ENCODE data around the gene MAEA. TPM values are rescaled to one million over a fixed set of nuclear protein-coding genes. Genes with fewer than 3 reads are reported as not detected.
A peak's percentile ranks its signal among the peaks of the same experiment; 100 is the strongest.

Gene MAEA
- total RNA-seq (2014; rRNA removed; shearing (Covaris generic)), result 44.4 and 75.0 TPM in 2 replicates

DNA sequence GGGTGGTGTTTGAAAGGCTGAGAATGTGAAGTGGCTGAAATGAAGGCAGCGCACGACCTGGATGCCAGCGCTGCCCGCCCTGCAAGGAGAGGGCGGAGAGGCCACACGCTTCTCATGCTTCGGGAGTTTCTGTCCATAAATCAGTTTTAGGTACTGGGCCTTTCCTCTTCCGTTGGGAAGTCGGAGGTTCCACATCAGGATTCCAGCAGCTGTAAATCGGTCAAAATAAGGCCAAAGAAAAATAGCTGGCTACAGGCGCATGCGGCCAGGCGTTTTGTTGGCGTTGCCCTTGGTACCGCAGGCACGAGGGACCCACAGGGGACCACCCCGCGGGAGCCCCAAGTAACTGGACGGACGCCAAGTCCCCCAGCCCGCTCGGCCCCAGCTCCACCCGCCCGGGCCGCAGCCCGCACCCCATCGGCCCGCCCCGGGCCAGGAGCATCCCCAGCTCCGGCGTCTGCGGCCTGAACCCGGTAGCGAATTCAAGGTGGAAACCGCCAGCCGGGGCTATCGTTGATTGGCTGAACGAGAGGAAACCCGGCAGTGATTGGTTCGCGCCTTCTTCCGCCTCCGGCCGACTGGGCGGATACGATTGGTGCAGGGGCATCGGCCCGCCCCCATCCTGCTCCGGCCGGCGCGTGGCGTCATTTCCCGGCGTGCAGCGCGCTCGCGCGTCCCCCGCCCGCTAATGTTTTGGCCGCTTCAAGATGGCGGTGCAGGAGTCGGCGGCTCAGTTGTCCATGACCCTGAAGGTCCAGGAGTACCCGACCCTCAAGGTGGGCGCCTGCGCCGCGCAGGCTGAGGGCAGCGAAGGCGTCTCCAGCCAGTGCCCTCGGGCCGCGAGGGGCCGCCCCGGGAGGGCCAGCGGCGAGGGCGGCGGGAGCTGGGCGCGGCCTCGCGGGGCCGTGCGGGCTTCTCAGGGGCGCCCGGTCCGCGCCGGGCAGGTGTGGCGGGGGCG is at the start of gene MAEA:
Gene MAEA, plus strand, starts transcription at position 685 of the 958 bp plus-strand sequence. Its CDS starts 23 bp downstream, at position 708.
- peak; percentile 94 for DNase-seq (ENCODE audit: low read depth)

DNA sequence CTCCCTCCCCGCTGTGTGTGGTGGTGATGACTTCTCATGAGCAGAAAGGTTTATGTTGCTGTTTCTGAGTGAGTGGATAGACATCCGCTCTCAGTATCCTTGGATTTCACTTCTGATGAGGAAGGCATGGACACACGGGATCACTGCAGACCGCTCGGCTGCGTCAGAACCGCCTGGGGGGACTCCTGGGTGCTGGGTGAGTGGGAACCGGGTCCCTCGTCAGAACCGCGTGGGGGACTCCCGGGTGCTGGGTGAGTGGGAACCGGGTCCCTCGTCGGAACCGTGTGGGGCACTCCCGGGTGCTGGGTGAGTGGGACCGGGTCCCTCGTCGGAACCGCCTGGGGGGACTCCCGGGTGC is 49.8 kb upstream of the MAEA start:
- no peak for DNase-seq (ENCODE audit: low read depth)

DNA sequence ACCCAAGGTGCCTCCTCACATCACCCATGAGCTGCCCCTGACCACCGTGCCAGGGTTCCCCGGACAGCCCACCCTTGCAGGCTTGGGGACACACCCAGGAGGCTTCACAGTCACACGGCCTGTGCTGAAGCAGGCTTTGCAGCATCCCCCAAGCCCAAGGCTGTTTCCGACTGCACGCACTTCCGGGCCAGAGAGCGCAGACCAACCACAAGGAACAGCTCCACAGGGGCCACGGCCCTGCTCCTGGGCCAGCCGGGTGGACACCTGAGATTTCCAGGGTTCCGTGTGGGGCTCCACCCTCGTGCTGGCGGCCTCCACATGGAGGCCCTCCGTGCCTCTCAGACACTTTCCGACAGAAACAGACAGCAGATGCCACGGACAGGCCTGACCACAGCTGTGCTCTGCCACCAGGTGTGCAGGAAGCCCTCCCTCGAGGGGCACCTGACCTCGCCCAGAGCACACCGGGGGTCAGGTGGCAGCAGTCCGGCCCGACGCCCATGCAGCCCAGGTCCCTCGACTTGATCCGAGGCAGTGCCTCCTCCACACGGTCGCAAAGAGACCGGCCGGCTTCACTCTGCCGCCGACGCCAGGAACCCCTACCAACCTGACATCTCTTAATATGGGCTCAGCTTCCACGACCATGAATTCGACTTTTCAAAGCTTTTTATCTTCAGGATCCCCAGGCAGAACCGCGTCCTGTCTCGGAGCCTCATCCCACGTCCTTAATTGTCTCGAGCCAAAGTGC is 48.8 kb upstream of the MAEA start:
- DNase-seq (ENCODE audit: low read depth), result no peak

DNA sequence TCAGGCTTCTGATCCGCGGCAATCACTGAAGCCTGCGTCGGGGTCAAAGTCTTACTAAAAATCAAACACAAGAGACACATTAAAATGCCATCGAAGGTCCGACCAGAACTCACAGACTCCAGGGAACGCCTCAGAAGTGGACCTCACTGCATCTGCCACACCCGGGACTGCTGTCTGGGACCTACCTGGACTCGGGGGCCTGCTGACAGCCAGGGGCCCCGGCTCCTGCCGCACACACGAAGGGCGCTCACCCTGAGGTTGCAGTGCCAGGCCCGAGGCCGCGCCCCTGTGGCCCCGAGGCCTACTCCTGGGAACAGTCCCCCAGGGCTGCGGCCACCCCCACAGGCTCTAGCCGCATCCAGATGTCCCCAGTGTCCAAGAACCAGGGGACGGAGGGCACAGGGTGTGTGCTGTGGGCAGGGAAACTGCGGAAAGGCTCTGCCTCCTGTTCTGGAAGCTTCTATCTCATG is 48.2 kb upstream of the MAEA start:
- no peak for DNase-seq (ENCODE audit: low read depth)

DNA sequence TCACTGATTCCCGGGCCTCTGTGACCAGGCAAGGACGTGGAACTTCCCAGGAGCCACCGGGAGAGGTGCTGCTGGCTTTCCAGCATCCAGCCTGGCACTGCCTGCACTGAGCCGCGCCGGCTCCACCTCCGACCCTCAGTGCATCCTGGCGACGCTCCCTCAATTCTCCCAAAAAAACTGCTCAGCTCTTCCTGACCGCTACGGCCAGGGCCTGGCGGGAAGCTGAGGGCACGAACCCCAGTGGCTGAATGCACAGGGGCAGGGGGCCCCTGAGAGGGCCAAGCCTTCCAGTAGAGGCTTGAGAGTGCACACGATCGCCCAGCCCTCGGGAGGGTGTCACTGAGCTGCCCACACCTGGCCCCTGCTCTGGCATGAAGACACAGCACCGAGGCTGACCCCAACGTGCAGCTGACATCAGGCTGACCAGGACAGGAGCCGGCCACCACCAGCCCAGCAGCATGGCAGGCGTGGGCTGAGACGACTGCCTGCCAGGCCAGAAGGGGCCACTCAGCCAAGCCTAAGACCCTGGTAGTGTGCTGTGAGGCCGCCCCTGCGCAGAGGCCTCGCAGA is 47.7 kb upstream of the MAEA start:
- no peak for DNase-seq (ENCODE audit: low read depth)

DNA sequence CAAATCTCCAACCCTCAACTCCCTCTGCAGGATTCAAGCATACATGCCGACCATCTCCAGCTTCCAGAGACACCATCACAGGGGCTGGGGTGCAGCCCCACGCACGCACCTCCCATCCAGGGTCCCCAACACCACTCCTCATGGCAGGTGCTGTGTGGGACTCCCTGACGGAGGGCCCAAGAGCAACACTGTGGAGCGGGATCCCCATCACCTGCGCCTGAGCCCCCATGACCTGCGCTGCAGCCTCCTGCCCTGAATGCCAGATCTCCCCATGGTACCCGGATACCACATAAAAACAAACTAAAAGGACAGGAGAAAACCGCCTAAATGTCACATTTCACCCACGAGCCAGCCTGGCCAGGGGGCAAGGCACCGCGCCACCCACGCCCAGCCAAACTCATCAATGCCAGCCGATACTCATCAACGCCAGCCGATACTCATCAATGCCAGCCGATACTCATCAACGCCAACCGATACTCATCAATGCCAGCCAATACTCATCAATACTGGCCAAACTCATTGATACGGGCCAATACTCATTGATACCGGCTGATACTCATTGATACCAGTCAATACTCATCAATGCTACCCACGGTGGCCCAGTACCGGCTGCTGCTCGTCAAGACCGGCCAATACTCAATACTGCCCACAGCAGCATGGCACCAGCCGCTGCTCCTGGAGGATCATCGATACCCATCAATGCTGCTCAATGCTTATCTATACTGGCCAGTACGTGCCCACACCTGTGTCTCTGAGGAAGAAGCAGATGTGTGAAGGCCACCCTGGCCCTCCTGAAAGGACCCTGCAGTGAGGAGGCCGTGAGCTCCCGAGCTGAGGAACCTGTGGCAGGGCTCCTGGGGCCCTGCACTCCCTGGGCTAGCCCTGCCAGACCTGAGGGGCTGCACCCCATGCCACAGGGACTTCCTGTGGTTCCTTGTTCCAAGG is 46.9 kb upstream of the MAEA start:
- DNase-seq (ENCODE audit: low read depth), result no peak

DNA sequence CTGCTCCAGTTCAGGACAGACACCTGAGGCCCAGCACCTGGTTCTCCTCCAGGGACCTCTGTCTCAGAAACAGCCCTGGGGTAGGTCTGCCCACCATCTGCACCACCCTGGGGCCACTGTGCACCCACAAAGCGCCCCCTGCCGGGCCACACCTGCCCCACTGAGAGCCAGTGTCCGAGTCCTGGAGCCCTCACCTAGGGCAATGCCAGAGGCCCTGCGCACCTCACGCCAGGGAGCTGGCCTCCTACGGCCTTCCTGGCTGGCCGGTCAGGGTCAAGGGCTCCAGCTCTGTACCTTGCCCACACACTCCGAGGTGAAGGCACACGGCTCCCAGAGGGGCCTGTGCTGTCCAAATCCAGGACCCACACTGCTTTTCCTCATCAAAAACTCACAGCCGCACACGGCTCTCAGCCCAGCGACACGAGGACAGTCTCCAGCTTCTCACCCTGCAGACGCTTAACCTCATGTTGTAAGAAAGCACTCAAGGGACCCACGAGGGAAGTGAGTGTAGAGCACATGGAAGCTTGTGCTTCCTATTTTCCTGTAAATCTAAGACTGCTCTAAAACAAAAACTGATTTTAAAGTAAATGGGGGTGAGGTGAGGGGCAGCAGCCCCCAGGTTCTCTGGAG is 46.1 kb upstream of the MAEA start:
- DNase-seq (ENCODE audit: low read depth), result no peak

DNA sequence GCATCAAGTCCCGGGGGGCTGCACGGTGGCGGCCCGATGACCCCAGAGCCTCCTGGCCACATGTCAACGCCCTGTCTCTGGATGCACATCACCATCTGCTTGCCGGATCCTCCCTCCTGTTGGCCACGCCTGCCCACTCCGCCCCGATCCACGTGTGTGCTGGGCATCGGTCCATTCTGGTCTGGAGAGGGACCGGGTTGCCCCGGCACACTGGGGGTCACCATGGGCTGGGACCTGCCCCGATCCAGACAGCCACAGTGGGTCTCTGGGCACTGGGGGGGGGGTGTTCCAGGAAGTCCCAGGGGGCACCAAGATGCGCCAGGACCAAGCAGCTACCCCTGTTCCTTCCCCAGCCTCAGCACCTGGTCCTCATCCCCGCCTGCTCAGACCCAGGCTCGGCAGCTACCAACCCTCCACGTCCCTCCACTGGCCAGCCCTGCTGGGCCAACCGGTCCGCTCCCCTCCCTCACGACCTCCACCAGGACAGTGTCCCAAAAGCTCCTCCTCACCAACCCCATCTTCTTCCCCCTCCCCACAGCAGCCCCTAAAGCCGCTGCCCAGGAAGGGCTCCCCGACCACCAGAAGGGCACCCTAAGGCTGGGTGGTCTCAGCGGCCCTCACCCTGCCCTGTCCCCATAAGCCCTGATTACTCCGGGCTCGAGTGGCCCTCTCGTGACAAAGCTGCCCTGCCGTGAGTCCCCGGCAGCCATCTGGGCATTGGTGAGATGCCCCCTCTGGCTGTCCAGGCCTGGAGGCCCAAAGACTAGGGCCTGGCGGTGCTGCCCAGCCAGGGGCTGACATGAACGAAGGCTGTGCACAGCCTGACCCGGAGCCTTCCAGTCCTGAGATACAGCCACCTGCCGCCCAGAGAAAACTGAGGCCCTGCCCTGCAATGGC is 45.4 kb upstream of the MAEA start:
- no peak for DNase-seq (ENCODE audit: low read depth)

DNA sequence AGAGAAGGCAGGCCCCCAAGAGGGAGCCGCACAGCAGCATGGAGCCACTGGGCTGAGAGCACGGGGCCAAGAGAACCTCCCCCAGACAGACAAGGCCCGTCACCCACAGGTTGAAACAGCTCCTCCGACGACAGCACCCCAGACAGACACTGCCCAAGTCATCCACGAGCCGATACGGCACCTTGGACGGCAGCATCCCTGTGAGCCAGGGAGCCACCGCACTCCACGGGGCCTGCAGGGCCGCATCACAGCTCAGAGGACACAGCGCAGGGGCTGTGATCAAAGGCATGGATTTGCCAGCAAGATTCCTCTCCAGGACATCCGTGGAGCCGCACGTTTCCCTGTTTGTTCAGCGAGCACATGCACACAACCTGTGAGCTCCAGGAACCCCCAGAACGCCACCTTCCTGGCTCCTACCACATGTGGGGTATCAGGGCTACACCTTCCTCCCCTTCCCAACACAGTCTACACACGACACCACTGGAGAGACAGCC is 44.7 kb upstream of the MAEA start:
- DNase-seq (ENCODE audit: low read depth), result no peak

DNA sequence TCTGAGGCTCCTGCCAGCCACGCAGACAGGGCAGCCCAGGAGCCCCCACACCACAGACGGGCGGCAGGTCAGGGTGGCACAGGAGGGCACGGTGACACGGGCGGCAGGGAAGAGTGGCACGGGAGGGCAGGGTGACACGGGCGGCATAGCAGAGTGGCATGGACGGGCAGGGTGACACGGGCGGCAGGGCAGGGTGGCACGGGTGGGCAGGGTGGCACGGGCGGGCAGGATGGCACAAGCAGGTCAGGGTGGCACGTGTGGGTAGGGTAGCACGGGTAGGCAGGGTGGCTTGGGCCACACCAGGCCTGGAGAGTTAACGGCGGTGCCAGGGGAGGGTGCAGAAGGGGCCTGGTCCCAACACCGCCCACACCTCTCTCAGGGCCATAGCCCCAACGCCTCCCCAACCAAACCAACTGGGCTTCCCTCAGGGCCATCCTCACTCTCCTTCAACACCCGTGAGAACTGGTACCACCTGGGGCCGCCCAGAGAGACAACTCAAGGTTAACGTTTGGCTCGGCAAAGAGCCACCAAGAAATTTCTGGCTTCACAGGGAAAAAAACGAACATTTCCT is 44.1 kb upstream of the MAEA start:
- DNase-seq (ENCODE audit: low read depth), result no peak

DNA sequence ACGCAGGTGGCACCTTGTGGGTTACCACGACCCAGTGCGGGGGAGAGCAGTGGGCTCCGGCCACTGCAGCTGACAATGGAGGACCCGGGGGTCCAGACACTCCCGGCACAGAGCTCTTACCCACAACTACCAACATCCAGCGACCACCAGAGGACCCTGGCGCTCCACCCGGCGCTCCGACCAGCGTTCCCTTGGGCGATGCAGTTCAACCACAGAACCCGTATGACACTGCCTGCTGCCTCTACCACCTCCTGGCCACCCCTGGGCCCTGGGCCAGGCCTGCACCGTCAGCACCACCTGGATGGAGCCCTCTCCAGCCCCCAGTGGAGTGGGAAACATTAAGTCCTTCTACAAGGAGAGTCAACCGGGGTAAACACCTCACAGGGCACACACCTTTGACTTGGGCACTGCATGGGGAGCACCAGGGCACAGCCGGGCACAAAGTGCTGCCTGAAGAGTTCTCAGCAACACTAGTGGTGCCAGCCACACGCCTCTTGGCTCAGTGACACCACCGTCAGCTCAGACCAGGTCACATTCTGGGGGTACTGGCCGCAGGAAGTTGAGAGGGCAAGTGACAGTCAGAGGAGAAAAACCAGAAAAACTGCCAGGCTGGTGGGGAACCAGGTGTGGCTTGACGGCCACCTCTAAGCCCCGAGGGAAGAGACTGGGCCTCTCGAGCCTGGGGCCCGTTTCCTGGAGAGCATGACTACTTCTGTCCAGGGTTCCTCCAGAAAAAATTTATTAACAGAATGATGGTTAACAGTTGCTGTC is 43.4 kb upstream of the MAEA start:
- DNase-seq (ENCODE audit: low read depth), result no peak

DNA sequence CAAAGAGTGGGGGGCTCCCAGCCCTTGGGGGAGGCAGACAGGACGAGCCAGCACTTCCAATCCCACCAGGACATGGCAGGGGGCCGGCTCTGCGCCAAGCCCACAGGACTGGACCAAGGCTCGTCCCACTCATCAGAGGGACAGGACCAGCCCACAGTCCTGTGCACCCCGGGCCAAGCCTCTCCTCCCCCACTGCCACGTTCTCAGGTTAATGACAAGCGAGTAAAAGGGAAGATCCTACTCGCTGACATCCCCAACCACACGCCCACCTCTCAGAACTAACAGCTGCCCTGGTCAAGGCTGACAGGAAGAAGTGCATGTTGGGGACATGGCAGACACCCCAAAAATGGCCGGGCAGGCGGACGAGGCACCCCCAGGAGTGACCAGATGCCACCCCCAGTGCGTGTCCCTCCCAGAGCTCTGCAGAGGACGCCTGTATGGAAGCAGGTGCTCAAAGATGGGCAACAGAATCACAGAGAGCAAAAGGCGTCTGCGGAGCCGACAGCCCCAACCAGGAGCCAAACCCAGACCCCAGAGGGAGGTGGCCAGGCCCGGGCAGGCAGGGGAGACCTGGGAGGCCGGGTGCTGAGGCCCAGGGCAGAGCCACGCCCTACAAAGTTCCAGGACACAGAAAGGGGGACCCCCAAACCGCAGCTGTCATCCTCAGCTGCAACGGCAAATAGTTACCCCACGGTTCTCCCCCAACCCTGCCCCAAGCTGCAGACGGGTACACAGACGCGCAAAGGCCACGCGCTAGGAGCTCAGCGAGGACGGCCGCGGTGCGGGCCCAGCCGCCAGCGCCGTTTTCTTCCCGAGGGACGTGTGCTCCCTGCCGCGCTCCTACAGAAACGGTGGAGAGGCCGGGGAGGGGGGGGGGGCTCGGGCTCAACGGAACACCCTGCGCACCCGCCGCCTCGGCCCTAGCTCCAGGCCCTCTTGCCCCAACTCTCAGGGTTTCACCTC is 42.5 kb upstream of the MAEA start:
- peak; percentile 8 for DNase-seq (ENCODE audit: low read depth)

DNA sequence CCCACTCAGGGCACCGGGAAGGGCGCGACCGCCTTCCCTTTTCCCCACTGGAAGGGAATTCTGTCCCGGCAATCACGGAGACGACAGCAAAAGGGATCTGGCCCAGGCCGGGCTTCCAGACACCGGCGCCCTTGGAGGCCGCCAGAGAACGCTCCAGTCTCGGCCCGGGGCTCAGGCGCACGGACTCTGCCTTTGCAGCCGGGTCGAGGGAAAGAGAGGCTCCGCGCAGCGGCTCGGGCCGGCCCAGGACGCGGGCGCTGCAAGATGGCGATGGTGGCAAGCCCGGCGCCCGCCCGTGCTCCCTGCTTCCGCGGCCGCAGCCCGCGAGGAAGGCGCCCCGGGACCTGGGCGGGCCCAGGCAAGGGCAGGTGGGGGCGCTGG is 41.8 kb upstream of the MAEA start:
- no peak for DNase-seq (ENCODE audit: low read depth)

DNA sequence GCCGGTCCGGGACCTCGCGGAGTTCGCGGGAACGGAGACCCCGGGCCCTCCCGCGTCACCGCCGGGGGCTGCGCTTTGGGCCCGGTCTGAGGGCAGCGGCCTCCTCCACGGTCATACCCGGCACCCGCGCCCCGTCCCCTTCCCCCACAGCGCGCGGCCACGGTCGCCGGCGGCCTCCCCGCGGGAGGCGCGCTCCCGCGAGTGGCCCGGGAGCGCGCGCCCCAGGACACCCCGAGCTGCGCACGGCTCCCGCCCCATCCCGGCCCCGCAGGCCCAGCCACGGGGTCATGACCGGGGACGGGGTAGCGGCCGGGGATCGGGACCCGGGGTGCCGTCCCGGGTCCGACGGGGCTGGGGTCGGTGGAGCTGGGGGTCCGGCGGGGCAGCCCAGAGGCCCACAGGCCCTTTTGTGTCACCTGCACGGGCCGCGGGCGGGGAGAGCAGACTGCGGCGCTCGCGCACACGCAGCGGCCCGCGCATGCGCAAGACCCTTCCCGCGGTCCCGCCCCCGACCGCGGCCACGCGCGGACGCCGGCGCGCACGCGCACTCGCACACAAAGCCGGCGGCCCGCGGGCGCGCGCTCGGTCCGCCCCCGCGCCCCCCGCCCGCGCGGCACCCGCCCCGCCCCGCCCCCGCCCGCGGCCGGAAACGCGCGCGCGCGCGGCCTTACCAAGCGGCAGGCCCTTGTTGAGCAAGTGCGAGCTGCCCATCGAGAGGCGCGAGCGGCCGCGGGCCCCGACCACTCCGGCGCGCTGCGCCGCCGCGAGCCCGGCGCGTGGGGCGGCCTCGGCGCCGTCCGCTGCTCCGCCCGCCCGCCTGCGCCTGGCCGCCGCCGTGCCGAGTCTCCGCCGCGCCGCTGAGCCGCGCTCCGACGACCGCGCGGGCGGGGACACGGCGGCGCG is 41.2 kb upstream of the MAEA start, which contains the start of gene CTBP1:
Gene CTBP1, minus strand, starts transcription at position 886 of the 903 bp plus-strand sequence. CDS start 7,799 bp downstream, outside the sequence.
- peak; percentile 66 for DNase-seq (ENCODE audit: low read depth)

DNA sequence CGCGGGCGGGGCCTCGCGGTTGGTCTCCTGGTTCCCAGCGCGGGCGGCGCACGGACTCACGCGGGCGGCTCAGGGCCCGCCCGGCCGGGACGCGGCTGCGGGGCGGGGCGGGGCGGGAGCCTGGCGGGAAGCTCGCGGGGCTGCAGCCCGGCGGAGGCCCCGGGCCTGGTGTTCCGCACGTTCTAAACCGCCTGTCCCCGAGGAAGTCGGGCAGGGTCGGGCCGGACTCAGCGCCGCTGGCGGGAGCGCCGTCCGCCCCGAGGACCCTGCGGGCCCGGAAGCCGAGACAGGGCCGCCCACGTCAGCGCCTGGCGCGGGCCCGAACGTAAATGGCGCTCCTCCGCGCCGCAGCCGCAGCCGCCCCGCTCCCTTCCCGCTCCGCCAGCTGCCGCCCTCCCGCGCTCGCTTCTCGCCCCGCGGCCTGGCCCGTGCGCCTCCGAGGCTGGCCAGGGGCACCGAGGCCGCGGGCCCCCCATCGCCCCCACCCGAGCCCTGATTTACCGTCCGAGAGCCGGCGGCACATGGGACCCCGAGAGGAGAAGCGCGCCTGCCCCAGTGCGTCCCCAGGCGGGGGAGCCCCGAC is 40.5 kb upstream of the MAEA start:
- DNase-seq (ENCODE audit: low read depth), result peak; percentile 77
